Stimulated activated CD4-positive, alpha-beta T cell treated with anti-CD3 and anti-CD28 coated beads, Interleukin-1b, Interleukin-23, amount 100 ng/mL, for 4 hours (primary cell): Measurements from ENCODE around the gene ZNF682.
"Not testable (repeated sequence)": the region's sequence is repeated elsewhere in the genome, so short reads cannot be mapped to it uniquely, and the experiment has no call there.

Experiments used
- DNase-seq, 2 donors: peaks; one replicate each; pipeline ENCODE4 v3.0.0-alpha.2; 2020; ENCODE audit warnings: low read depth in 2 of 2

ZNF682 gene

DNA sequence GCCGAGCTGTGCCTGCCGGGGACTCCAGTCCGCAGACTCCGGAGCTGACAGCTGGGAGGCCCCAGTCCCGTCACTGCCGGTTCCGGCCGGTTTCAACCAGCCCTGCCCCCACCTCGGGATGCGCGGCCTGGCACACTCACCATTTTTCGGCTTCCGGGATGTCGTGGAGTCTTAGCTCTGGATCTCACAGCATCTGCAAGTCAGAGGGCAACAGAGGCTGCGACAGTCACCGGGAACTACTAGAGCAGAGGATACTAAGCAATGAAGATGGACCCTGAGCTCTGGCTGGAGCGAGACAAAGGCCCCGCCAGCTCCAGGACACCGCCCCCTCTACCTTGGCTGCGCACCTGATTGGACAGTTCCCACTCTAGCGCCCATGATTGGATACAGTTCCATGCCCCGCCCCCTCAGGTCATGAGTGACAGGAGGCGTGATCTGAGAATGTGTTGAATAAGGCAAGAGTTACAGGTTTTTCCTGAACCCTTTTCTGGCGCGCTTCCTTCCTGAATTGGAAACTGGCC lies at the start of gene ZNF682:
TSS of gene ZNF682 (minus strand) at position 303 of the 521 bp plus-strand sequence. CDS start at position 143, 160 bp downstream.
- peak; percentile 89 to 91 for DNase-seq

DNA sequence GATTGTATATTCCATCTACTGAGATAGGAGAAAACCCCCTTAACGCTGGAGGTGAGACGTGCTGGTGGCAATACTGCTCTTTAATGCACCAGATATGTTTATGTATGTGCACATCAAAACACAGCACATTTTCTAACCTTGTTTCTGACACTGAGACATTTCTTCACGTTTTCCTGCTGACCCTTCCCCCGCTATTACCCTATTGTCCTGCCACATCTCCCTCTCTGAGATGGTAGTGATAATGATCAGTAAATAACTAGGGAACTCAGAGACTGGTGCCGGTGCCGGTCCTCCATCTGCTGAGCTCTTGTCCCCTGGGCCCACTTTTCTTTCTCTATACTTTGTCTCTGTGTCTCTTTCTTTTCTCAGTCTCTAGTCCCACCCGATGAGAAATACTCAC lies 43.6 kb upstream of the ZNF682 start:
- not testable (repeated sequence) for DNase-seq

DNA sequence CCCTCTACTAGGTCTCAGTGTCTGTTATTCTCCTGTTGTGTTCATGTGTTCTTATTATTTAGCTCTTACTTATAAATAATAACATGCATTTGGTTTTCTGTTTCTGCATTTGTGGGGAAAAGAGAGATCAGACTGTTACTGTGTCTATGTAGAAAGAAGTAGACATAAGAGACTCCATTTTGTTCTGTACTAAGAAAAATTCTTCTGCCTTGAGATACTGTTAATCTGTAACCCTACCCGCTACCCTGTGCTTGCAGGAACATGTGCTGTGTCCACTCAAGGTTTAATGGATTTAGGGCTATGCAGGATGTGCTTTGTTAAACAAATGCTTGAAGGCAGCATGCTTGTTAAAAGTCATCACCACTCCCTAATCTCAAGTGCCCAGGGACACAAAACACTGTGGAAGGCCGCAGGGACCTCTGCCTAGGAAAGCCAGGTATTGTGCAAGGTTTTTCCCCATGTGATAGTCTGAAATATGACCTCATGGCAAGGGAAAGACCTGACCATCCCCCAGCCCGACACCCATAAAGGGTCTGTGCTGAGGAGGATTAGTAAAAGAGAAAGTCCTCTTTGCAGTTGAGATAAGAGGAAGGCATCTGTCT lies 43.0 kb upstream of the ZNF682 start:
- not testable (repeated sequence) for DNase-seq

DNA sequence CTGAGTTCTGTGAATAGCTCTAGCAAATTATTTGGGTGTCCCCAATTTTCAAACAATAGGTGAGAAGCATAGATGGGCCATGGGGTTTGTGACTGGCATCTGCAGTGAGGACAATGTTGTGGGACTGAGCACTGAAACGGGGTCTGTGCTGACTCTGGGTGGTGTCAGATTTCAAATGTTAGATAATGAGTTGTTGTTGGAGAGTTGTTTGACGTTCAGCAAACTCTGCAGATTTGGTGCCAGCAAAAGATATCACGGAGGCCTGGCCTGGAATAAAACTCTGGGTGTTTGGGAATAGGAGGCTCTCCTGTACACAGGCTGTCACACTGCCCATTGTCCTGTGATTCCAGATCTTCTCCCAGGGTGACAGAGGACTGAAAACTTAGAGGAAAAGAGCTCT lies 41.4 kb upstream of the ZNF682 start:
- DNase-seq: no peak

DNA sequence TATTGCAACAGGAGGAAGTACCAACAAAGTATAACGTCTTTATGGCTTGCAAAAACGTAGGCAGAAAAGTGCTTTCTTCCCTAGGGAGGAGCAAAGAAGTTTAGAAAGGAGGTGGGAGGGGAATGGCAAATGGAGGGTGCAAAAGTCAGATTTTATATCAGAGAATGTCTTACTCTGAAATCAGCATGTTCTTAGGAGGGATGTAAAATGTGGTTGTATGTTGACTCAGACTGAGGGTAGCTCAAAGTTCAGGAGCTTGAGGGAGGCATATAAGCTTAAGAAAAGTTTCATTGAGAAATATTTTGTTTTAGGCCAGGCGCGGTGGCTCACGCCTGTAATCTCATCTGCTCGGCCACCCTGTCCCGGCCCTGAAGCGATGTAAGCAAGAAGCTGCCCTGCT lies 40.2 kb upstream of the ZNF682 start:
- no peak for DNase-seq

DNA sequence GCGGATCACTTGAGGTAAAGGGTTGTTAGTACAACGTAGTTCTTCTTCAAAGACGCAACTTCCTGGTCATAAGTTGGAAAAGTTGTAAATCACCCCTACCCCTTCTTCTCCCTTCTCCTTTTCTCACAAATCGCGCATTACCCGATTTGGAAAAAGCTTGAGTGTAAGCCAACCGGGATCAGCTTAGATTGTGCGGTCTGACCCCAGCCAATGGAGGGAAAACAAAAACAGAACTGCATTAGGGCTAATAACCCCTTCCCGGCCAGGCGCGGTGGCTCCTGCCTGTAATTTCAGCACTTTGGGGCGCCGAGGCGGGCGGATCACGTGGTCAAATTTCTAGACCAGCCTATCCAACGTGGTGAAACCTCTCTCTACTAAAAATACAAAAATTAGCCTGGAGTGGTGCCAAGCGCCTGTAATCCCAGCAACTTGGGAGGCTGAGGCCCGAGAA lies 39.3 kb upstream of the ZNF682 start:
- DNase-seq: no peak

DNA sequence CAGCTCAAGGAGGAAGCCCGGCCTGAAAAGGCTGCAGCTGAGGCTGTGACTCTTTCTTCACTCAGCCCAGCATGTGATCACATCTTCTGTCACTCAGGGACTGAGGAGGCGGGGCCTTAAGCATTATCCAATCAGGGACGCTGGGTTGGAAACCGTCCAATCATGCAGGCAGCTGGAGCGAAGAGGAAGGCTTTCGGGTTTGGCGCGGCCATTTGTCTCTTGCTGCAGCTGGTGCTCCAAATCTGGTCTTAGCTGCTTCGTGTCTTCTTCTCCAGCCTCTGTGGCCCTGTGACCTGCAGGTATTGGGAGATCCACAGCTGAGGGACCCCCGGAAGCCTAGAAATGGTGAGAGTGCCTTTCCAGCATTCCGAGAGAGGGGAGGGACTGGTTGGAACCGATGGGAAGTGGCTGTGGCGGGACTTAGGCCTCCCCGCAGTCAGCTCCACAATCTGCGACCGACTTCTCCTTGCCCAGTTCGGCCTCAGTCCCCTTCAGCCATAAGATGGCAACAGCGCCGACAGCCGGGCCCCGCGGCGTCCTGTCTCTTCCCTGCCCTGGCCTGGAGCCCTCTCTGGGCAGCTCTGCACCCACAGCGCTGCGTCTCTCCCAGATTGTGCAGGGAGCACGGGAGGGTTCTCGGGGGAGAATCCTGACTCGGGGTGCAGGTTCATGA lies 38.6 kb upstream of the ZNF682 start, which contains the start of gene ZNF90:
TSS of gene ZNF90 (plus strand) at position 210 of the 673 bp plus-strand sequence. CDS start at position 343, 133 bp downstream.
- DNase-seq: peak; percentile 67 to 76

DNA sequence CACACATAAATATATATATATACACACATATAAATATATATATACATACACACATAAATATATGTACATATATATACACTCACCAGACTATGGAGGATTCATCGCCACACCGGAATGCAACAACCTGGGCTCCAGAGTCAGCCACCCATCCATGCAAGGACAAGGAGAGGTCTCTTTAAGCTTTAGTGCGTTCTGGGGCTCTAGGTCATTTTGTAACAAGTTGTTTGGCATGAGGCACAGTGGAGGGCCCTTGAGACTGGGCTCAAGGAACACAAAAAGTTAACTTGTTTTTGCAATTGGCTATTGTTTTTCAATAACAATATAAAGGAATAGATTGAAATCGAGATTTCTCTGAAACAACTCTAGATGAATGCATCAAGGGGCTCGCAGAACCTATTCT lies 33.6 kb upstream of the ZNF682 start:
- DNase-seq: no peak

DNA sequence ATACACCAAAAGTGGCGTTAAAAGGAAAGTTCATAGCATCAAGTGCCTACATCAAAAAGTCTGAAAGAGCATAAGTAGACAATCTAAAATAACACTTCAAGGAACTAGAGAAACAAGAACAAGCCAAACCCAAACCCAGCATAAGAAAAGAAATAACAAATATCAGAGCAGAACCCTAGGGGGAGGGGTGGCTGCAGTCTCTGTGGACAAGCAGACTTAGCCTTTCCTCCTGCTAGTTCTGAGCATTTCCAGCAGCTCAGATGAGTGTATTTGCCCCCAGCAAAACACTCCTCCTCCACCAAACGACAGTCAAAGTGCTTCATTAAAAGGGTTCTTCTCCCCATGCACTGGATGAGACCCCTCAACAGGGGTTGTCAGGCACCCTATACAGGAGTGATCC lies 31.4 kb upstream of the ZNF682 start:
- no peak for DNase-seq

DNA sequence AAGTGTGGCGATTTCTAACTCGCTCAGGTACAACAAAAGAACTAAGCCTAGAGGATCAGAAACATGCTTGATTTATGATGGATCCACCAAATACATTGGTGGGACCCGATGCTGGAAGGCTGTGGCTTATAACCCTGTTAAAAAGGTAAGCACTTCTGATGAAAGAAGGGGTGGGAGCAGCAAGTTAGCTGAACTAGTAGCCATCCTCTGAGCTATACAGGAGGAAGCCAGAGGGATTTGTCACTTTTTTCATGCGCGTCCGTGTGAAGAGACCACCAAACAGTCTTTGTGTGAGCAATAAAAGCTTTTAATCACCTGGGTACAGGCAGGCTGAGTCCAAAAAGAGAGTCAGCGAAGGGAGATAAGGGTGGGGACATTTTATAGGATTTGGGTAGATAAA lies 29.3 kb upstream of the ZNF682 start:
- DNase-seq: not testable (repeated sequence)

DNA sequence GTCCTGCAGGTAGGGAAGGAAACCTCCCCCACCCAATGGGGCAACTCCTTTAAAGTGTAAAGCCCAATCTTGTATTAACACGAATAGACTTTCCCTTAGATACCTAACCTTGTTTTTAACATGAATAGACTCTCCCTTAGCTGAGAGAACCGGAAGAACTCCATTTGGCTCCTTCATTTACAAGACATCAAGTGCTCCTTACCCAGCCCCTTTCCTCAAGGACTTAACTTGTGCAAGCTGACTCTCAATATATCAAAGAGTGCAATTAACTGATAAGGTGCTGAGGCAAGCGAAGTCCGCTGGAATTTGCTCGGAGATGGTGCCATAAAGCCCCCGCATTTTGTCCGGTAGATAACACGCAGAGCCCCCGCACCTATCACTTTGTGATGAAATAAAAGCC lies 28.6 kb upstream of the ZNF682 start:
- DNase-seq: no peak

DNA sequence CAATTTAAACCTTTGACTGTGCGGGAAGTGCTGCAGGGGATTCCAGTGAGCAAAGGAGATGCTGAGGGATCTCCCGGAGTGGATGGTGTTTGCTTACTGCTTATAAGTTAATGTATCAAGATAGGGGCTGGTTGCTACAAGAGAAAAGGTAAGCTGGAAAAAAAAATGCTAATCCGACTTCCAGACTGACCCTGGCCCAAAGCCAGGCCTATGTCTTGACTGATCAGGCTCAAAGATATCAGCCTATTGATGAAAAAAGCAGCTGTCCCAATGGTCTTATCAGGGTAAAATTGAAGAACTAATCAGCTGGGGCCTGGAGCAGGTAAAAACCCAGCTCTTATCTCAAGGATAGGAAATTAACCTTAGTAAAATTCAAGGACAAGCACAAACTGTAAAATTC lies 27.6 kb upstream of the ZNF682 start:
- DNase-seq: no peak

DNA sequence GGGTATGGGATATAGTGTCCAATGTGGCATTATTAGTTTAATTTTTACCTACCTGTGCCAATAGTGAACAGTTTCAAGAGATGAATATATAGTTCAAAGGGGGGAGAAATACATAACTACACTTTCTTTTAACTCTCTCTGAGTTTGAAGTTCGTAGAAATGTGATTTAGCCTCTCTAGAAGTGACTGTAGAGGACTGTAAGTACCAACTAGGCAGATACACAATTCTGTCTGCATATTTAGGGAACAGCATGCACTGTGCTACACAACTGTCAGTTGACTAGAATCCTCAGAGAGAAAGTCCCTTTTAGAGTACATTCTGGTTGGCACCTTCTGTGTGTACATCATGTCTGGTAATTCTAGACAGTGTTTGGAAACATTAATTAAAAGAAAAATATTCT lies 21.0 kb upstream of the ZNF682 start:
- DNase-seq: no peak

DNA sequence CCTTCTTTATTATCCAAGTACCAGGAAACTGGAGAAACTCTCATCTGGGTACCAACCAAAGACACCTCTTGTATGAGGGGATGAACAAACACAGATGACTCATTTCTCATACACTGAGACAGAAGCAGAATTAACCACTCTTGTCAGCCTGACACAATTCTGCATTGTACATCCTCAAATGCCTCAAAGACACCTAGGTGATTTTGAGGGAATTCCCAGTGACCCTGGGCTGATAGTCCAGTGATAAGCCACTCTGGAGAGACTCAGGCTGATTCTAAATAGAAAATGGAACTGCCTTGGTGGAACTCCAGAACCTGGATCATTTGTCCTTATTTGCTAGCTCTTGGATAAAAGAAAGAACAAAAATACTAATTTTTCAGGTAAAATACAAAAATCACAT lies 19.4 kb upstream of the ZNF682 start:
- not testable (repeated sequence) for DNase-seq

DNA sequence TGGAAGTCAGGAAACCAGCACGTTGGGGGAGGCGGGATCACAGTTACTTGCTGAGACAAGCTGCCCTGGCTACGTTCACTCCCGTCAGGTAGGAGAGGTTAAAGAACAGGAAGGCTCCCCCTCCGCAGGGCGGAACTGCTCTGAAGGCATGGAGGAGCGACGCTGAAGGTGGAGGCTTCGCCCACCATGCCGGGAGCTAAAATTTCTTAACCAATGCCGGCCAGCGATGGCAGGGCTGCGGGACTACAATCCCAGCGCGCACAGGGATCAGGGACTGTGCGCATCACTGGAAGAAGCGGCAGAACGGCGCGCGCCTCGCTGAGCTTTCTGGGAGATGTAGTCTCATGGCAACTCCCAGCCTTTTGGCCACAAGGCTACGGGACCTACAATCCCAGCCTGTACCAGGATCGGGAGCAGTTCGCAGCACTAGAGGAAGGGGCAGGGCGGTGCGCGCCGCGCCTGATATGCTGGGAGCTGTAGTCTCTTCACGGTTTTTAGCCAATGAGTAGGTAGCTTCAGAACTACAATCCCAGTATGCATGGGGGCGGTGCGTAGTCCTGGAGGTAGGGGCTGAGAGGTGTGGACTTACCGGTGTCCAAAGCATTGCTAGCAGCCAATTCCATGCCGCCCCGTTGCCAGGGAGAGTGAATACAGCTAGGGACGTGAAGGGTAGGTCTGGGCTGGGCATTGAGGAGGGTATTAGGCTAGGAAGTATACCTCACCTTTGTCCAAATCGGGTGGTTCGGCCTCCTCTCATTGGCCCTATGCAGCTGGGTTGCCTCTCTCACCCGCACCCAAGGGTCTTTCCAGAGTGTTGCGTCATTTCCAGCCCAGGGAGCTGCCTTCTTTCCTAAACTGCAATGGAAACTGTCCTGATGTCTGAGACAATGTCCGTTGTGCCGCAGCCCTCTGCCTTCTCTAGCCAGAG lies 12.8 kb upstream of the ZNF682 start:
- DNase-seq: peak; percentile 41 to 59

DNA sequence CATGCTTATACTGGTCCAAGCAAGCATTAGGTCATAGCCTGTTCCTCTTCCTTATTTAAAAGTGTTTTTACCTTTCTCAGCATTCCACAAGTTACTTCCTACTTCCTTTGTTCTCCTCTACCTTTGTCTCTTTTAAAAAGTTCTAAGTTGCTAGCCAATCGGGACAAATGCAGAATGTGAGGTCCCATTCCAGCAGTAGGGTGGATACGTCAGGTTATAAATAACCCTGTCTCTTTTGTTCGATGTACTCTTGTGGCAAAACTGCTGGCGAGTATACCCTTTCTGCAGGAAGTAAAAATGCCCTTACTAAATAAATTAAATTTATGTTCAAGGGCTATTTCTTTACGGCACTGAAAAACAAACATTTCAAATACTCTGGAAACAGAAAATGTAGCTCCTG lies 6.4 kb upstream of the ZNF682 start:
- DNase-seq: not testable (repeated sequence)

DNA sequence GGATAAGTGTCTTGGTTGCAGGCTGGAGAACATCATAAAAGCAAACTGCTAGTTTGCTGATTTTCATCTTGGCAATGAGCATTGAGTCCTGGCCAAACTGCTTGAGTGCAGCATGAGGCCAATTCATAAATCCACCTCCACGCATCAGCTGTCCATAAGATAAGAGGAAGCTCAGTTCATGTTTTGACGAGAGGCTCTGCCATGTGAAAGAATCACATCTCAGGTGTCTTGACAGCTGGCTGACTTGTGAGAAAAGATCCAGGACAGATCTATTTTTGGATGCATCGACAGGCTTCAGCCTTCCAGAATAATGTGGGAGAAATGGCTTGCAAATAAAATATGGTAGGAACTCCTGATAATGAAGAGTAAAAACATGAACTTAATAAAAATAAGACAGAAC lies 5.4 kb upstream of the ZNF682 start:
- no peak for DNase-seq

DNA sequence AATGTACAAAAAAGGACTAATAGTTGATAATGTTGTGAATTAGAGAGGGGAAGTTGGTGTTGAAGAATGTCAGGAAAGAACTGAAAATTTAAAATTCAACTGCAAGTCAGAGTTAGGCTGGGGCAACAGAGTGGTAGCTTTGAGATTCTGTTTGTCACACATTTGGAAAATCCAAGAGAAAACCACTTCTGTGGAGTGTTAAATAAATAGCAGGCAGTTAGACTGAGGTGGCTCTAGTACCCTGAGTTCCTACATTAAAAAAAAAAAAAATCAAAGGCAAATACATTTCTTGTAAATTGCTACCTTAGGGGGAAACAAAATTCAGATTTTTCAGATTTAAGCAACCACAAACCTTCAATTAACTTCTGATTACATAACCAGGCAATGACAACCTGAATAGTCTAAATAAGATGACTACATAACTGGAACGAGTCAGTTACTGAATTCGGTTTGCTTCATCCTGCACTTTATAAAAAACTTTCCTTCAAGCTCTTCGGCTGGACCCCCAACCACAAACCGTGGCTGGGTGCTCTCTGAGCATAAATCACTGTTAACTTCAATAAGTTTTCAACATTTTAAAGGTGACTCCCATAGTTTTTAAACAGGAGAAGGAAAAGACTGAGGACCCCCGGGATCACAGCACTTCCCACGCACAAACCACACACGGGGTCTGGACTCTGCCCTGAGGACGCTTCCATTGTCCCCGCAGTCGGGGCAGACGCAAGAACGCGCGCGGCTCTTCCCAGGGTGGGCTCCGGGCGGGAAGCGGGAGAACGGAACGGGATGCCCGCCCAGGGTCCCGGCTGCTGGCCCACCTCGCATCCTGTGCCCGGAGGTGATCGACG lies 725 bp downstream of the ZNF682 start:
- DNase-seq: no peak

DNA sequence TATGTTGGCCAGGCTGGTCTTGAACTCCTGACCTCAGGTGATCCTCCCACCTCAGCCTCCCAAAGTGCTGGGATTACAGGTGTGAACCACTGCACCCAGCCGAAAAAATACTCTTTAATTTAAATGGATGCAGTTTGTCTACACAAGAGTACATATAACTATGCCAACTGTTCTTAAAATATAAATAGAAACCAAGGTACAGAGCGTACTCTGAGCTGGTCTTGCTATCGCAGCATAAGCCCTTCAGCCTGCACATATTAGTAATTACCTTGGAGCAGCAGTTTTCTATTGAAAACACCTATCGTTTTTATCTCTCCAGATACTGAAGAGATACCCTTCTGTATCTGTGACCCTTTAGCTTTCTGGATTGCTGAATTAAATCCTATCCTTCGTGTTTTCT lies 3.4 kb downstream of the ZNF682 start:
- no peak for DNase-seq

DNA sequence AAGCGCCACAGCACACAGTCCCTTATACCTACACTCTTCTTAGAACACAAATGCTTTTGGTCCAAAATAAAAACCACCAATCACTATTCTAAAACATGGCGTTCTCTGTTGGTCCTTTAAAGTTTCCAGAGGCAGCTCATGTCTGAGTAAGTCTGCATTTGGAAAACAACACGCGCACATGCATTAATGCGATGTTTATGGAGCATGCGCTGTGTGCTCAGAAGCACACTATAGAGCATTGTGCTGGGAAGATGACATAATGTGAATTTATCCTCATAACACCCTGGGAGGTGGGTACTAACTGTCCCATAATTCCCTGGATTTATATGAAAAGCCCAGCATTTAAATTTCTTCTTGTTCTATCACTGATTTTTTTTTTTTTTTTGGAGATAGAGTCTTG lies 10.7 kb downstream of the ZNF682 start:
- no peak for DNase-seq

DNA sequence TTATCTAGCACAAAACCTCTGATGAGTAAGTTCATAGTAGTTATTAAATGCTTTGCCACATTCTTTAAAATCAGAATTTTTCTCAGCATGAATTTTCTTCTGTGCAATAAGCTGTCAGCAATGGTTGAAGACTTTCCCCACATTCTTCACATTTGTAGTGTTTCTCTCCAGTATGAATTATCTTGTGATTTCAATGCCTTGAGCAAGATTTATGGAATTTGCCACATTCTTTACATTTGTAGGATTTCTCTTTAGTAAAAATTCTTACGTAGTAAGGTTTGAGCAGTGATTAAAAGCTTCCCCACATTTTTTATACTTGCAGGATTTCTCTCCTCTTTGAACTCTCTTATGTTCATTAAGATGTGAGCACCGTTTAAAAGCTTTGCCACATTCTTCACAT lies 33.6 kb downstream of the ZNF682 start:
- DNase-seq: no peak
